ENCODE results near the gene CTSF.
"Not testable (repeated sequence)": the region's sequence is repeated elsewhere in the genome, so short reads cannot be mapped to it uniquely, and the experiment has no call there.

CTSF gene

GRCh38 chr11:66589315-66589714 lies 20.9 kb upstream of the CTSF start:
- not testable (repeated sequence) for DNase-seq

- DNase-seq = no peak
These were observed 17.7 kb upstream of the CTSF start for GRCh38 chr11:66586136-66586535.

- not testable (repeated sequence) for DNase-seq
These were observed 17.0 kb upstream of the CTSF start for GRCh38 chr11:66585447-66585846.

- not testable (repeated sequence) for DNase-seq
These were observed 14.2 kb upstream of the CTSF start for GRCh38 chr11:66582565-66583147.

GRCh38 chr11:66581261-66581660 lies 12.9 kb upstream of the CTSF start:
- DNase-seq = no peak

GRCh38 chr11:66580803-66581202 lies 12.4 kb upstream of the CTSF start:
- no peak for DNase-seq

GRCh38 chr11:66579017-66579606 lies 10.7 kb upstream of the CTSF start:
- DNase-seq = peak; percentile 78

- DNase-seq = no peak
These were observed 2.4 kb upstream of the CTSF start for GRCh38 chr11:66570850-66571180.

- DNase-seq = no peak
These were observed 1.9 kb upstream of the CTSF start for GRCh38 chr11:66570079-66570849.

- no peak for DNase-seq
These were observed 670 bp upstream of the CTSF start for GRCh38 chr11:66569076-66569475.

- no peak for DNase-seq
These were observed 651 bp downstream of the CTSF start for GRCh38 chr11:66567787-66568123.

GRCh38 chr11:66566221-66566620 lies 2.2 kb downstream of the CTSF start:
- DNase-seq = no peak

GRCh38 chr11:66564984-66565383 lies 3.4 kb downstream of the CTSF start:
- DNase-seq = no peak

GRCh38 chr11:66564538-66564937 lies 3.9 kb downstream of the CTSF start:
- DNase-seq = no peak

GRCh38 chr11:66563832-66564231 lies 4.6 kb downstream of the CTSF start:
- DNase-seq = no peak

- DNase-seq = no peak
These were observed 5.4 kb downstream of the CTSF start for GRCh38 chr11:66562907-66563583.

- no peak for DNase-seq
These were observed 6.1 kb downstream of the CTSF start for GRCh38 chr11:66562275-66562674.

- DNase-seq = no peak
These were observed 6.5 kb downstream of the CTSF start for GRCh38 chr11:66561975-66562248.

GRCh38 chr11:66561178-66561974 lies 7.0 kb downstream of the CTSF start:
- no peak for DNase-seq

GRCh38 chr11:66559866-66560676 lies 8.3 kb downstream of the CTSF start:
- DNase-seq = no peak

- peak; percentile 24 for DNase-seq
These were observed 9.1 kb downstream of the CTSF start for GRCh38 chr11:66559142-66559865.
